Skeletal muscle satellite cell (primary cell): ENCODE measurements around the gene HMHB1. TPM values are rescaled to one million over a fixed set of nuclear protein-coding genes. Genes with fewer than 3 reads are reported as not detected.
A peak's percentile ranks its signal among the peaks of the same experiment; 100 is the strongest.

ENCODE experiments used
- H3K27me3 ChIP-seq: 2 replicates; pipeline ENCODE4 v1.7.0; 2013; ENCODE audit warnings: low read length; ENCODE audit not compliant: control insufficient read depth, insufficient read depth
- H3K36me3 ChIP-seq: 2 replicates; pipeline ENCODE4 v1.7.0; 2013; ENCODE audit warnings: mild to moderate bottlenecking, control low read depth, low read length; ENCODE audit not compliant: insufficient read depth
- H3K4me1 ChIP-seq: 2 replicates; pipeline ENCODE4 v1.7.0; 2013; ENCODE audit warnings: low read length; ENCODE audit not compliant: control insufficient read depth, insufficient read depth
- H3K4me2 ChIP-seq: 2 replicates; pipeline ENCODE4 v1.7.0; 2013; ENCODE audit warnings: mild to moderate bottlenecking, low read length
- H3K4me3 ChIP-seq: 2 replicates; pipeline ENCODE4 v1.7.0; 2013; ENCODE audit warnings: low read length
- H3K9ac ChIP-seq: 2 replicates; pipeline ENCODE4 v1.7.0; 2013; ENCODE audit warnings: mild to moderate bottlenecking, low read depth, low read length, moderate library complexity
- H3K9me3 ChIP-seq: replicated peaks from 2 replicates; pipeline ENCODE4 v1.7.0; 2013; ENCODE audit warnings: mild to moderate bottlenecking, control low read depth, low read length
- total RNA-seq: library from RNA; depleted of rRNA; stranded (reverse); fragments of >200 nt; gene quantifications from 2 replicates; pipeline ENCODE4 v1.2.3, GENCODE V29; 2012; rRNA removed

HMHB1 gene
- not detected in 2 replicates for total RNA-seq

- H3K9ac ChIP-seq = no peak within 1 kb of the TSS
Measured at GRCh38 chr5:143812085-143812705, at the start of gene HMHB1. TSS of gene HMHB1 (plus strand) at chr5:143812161.

GRCh38 chr5:143762636-143763220, 49.2 kb upstream of the HMHB1 start:
- no peaks in the 10 kb centered on the region for H3K9me3 ChIP-seq
- H3K4me2 ChIP-seq = no peak overlapping the region
- H3K4me3 ChIP-seq = no peak overlapping the region
- H3K4me1 ChIP-seq = no peaks in the 10 kb centered on the region
- H3K27me3 ChIP-seq = no peaks in the 10 kb centered on the region
- H3K9ac ChIP-seq = no peak overlapping the region
- H3K36me3 ChIP-seq = no peaks in the 10 kb centered on the region

More at GRCh38 chr5:143812085-143812705, at the start of gene HMHB1:
- H3K9me3 ChIP-seq = no peaks in the 10 kb centered on the region
- H3K27me3 ChIP-seq = no peaks in the 10 kb centered on the region
- no peaks in the 10 kb centered on the region for H3K36me3 ChIP-seq
- H3K4me1 ChIP-seq = no peaks in the 10 kb centered on the region
- H3K4me3 ChIP-seq = no peak within 1 kb of the TSS
- H3K4me2 ChIP-seq = no peak within 1 kb of the TSS

DNA sequence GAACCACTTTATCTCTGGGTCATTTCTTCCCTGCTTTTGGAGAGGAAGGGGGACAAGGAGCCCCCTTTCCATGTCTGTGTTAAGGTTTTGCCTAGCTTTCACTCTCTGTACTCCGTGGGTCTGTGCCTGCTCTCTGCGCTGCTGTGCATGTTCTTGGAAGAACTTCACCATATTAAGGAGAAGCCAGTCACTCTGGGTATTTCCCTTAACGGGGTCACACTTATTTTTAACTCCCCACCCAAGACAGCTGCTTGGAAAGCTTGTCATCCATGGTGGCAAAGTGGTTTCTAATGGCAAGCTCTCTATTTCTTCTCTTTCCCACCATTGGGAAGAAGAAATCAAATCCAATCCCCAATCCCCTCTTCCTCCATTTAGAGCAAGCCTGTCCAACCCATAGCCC, 44.8 kb upstream of the HMHB1 start:
- Histone ChIP-seq H3K4me3 (no peak overlapping the region), H3K9ac (no peak overlapping the region), H3K9me3 (no peaks in the 10 kb centered on the region), H3K4me2 (peak overlapping the region; percentile 1), H3K27me3 (no peaks in the 10 kb centered on the region), H3K36me3 (no peaks in the 10 kb centered on the region), H3K4me1 (no peaks in the 10 kb centered on the region)

GRCh38 chr5:143769026-143769786, 42.8 kb upstream of the HMHB1 start:
- H3K36me3 ChIP-seq = no peaks in the 10 kb centered on the region
- H3K4me1 ChIP-seq = no peaks in the 10 kb centered on the region
- no peak overlapping the region for H3K4me3 ChIP-seq
- no peak overlapping the region for H3K9ac ChIP-seq
- no peaks in the 10 kb centered on the region for H3K27me3 ChIP-seq
- no peak overlapping the region for H3K4me2 ChIP-seq
- no peaks in the 10 kb centered on the region for H3K9me3 ChIP-seq

DNA sequence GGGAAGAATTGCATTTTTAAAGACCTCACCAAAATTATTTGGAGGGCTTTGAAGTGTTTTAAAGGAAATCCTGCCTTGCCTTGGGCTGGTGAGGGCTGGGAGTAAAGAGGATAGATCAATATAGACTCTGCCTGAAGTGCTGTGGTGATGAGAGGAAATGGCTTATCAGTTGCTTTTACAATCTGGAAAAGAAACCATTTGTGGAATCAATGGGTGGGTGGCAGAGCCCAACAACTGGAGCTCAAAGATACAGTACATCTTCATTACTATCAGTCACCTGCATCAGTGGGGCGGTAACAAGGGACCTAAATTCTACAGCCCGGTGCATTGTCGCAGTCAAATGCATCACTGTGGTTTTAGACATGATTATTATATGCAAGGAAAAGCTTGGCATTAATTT, 41.5 kb upstream of the HMHB1 start:
- H3K4me2 ChIP-seq = no peak overlapping the region
- H3K4me1 ChIP-seq = peaks cover 3% of the 10 kb centered on the region
- no peak overlapping the region for H3K9ac ChIP-seq
- no peak overlapping the region for H3K4me3 ChIP-seq
- no peaks in the 10 kb centered on the region for H3K27me3 ChIP-seq
- no peaks in the 10 kb centered on the region for H3K9me3 ChIP-seq
- no peaks in the 10 kb centered on the region for H3K36me3 ChIP-seq

GRCh38 chr5:143771189-143771588, 40.8 kb upstream of the HMHB1 start:
- no peaks in the 10 kb centered on the region for H3K36me3 ChIP-seq
- no peak overlapping the region for H3K9ac ChIP-seq
- no peak overlapping the region for H3K4me3 ChIP-seq
- H3K9me3 ChIP-seq = no peaks in the 10 kb centered on the region
- no peak overlapping the region for H3K4me2 ChIP-seq
- H3K4me1 ChIP-seq = peaks cover 4% of the 10 kb centered on the region
- H3K27me3 ChIP-seq = no peaks in the 10 kb centered on the region

GRCh38 chr5:143771602-143772001, 40.4 kb upstream of the HMHB1 start:
- H3K4me2 ChIP-seq = no peak overlapping the region
- no peaks in the 10 kb centered on the region for H3K27me3 ChIP-seq
- H3K4me3 ChIP-seq = no peak overlapping the region
- H3K9ac ChIP-seq = no peak overlapping the region
- H3K4me1 ChIP-seq = peaks cover 4% of the 10 kb centered on the region
- no peaks in the 10 kb centered on the region for H3K36me3 ChIP-seq
- no peaks in the 10 kb centered on the region for H3K9me3 ChIP-seq

GRCh38 chr5:143772621-143773020, 39.3 kb upstream of the HMHB1 start:
- H3K9ac ChIP-seq = no peak overlapping the region
- H3K36me3 ChIP-seq = no peaks in the 10 kb centered on the region
- no peaks in the 10 kb centered on the region for H3K9me3 ChIP-seq
- H3K4me3 ChIP-seq = no peak overlapping the region
- no peak overlapping the region for H3K4me2 ChIP-seq
- peaks cover 4% of the 10 kb centered on the region for H3K4me1 ChIP-seq
- H3K27me3 ChIP-seq = no peaks in the 10 kb centered on the region

- H3K4me2 ChIP-seq = no peak overlapping the region
- peaks cover 4% of the 10 kb centered on the region for H3K4me1 ChIP-seq
- no peaks in the 10 kb centered on the region for H3K36me3 ChIP-seq
- H3K27me3 ChIP-seq = no peaks in the 10 kb centered on the region
- no peak overlapping the region for H3K4me3 ChIP-seq
- no peak overlapping the region for H3K9ac ChIP-seq
- no peaks in the 10 kb centered on the region for H3K9me3 ChIP-seq
Measured at GRCh38 chr5:143775258-143775657, 36.7 kb upstream of the HMHB1 start.

DNA sequence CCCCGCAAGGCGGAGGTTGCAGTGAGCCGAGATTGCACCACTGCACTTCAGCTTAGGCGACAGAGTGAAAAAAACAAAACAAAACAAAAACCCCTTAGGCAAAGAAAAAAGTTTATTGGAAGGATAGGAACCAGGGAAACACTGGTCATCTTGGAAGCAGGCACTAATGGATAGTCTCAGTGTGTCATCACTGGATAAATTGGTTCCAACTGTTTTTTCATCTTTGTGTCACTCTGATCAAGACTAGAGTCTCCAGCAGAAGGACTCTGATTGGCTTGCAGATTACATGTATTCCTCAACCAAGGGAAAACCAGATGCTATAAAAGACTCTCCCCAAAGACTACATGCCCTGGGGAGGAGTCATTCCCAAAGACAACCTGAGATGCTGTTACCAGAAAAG, 35.0 kb upstream of the HMHB1 start:
- H3K9me3 ChIP-seq = no peaks in the 10 kb centered on the region
- no peak overlapping the region for H3K9ac ChIP-seq
- no peak overlapping the region for H3K4me2 ChIP-seq
- H3K36me3 ChIP-seq = no peaks in the 10 kb centered on the region
- H3K4me1 ChIP-seq = peaks cover 4% of the 10 kb centered on the region
- no peaks in the 10 kb centered on the region for H3K27me3 ChIP-seq
- H3K4me3 ChIP-seq = no peak overlapping the region

DNA sequence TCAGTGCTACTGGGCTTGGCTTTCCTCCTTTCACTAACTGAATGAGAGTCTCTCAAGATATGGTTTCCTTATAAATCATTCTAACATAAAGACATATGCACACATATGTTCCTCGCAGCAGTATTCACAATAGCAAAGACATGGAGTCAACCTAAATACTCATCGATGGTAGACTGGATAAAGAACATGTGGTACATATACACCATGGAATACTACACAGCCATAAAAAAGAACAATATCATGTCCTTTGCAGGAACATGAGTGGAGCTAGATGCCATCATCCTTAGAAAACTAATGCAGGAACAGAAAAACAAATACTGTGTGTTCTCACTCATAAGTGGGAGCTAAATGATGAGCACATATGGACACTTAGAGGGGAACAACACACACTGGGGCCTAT, 32.5 kb upstream of the HMHB1 start:
- H3K36me3 ChIP-seq = no peaks in the 10 kb centered on the region
- no peak overlapping the region for H3K4me3 ChIP-seq
- H3K27me3 ChIP-seq = no peaks in the 10 kb centered on the region
- no peak overlapping the region for H3K9ac ChIP-seq
- no peak overlapping the region for H3K4me2 ChIP-seq
- no peaks in the 10 kb centered on the region for H3K9me3 ChIP-seq
- peaks cover 6% of the 10 kb centered on the region for H3K4me1 ChIP-seq
